ENCODE results near the gene ADGRB2. TPM values are rescaled to one million over a fixed set of nuclear protein-coding genes. Genes with fewer than 3 reads are reported as not detected.
"Not testable (repeated sequence)": the region's sequence is repeated elsewhere in the genome, so short reads cannot be mapped to it uniquely, and the experiment has no call there.

Gene ADGRB2
- total RNA-seq, 1 donor = 5.8 TPM

DNA sequence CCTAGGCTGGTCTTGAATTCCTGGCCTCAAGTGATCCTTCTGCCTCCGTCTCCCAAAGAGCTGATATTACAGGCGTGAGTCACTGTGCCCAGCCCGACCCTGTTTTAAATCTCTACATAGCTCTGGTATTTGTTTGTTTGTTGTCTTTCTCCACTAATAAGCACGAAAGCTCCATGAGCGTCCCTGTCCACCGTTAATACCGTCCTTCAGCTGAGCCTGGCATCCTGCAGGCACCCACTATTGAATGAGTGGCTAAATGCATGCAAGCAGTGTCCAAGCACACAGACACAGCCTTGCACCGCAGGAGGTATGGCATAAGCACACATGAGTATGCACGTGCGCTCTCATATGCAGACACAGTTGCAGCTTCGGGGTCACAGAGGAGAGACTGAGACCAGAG is 55.8 kb downstream of the ADGRB2 start:
- DNase-seq (ENCODE audit: insufficient read length, low spot score, missing footprints) = peak; percentile 21
- H3K4me1 ChIP-seq (ENCODE audit: insufficient read depth, low read length) = peaks cover 68% of the 10 kb centered on the region

DNA sequence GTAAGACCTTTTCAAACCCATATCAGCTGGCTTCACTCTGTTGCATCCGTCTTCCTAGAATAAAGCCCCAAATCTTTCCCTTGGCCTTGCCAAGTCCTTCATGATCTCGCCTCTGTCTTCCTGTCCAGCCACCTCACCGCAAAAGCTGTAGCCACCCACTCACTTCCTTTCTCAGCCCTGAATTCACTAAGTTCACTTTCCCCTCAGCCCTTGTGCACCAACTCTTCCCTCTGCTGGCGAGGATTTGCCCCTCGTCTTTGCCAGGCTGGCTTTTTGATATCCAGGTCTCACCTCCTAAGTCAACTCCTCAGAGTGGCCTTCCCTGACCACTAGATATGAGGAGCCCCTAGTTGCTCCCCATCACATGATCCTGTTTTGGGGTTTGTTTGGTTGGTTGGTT is 56.4 kb downstream of the ADGRB2 start:
- peaks cover 68% of the 10 kb centered on the region for H3K4me1 ChIP-seq (ENCODE audit: insufficient read depth, low read length)
- peak overlapping the region; percentile 53 for H3K4me2 ChIP-seq (ENCODE audit: insufficient read depth, low read length)
- TF ChIP-seq, protein P1, sequence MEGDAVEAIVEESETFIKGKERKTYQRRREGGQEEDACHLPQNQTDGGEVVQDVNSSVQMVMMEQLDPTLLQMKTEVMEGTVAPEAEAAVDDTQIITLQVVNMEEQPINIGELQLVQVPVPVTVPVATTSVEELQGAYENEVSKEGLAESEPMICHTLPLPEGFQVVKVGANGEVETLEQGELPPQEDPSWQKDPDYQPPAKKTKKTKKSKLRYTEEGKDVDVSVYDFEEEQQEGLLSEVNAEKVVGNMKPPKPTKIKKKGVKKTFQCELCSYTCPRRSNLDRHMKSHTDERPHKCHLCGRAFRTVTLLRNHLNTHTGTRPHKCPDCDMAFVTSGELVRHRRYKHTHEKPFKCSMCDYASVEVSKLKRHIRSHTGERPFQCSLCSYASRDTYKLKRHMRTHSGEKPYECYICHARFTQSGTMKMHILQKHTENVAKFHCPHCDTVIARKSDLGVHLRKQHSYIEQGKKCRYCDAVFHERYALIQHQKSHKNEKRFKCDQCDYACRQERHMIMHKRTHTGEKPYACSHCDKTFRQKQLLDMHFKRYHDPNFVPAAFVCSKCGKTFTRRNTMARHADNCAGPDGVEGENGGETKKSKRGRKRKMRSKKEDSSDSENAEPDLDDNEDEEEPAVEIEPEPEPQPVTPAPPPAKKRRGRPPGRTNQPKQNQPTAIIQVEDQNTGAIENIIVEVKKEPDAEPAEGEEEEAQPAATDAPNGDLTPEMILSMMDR (IDR thresholded peaks at IDR 0.05; ENCODE audit: extremely low read depth, low read depth, low read length) = peak; percentile 60
- no peaks in the 10 kb centered on the region for H3K27me3 ChIP-seq (ENCODE audit: insufficient read depth, low read length)
- H2AFZ ChIP-seq (ENCODE audit: low read length) = no peak overlapping the region
- H3K27ac ChIP-seq (ENCODE audit: low read depth, low read length) = peak overlapping the region; percentile 34
- H3K36me3 ChIP-seq (ENCODE audit: insufficient read depth, low read length) = no peaks in the 10 kb centered on the region
- no peaks in the 10 kb centered on the region for H4K20me1 ChIP-seq (ENCODE audit: insufficient read depth, low read length)
- H3K4me3 ChIP-seq (ENCODE audit: insufficient read depth, low read length) = no peak overlapping the region
- peaks cover 11% of the 10 kb centered on the region for H3K79me2 ChIP-seq (ENCODE audit: insufficient read depth, low read length)
- peak; percentile 93 for DNase-seq (ENCODE audit: insufficient read length, low spot score, missing footprints)
- H3K9me3 ChIP-seq (ENCODE audit: low read depth, low read length) = no peaks in the 10 kb centered on the region

More for the DNA sequence above, 55.8 kb downstream of the ADGRB2 start:
- Histone ChIP-seq H3K4me2 (ENCODE audit: insufficient read depth, low read length) (peak overlapping the region; percentile 53), H3K36me3 (ENCODE audit: insufficient read depth, low read length) (no peaks in the 10 kb centered on the region), H3K27ac (ENCODE audit: low read depth, low read length) (peak overlapping the region; percentile 34), H3K9me3 (ENCODE audit: low read depth, low read length) (no peaks in the 10 kb centered on the region), H3K79me2 (ENCODE audit: insufficient read depth, low read length) (peaks cover 5% of the 10 kb centered on the region), H2AFZ (ENCODE audit: low read length) (no peak overlapping the region), H3K27me3 (ENCODE audit: insufficient read depth, low read length) (no peaks in the 10 kb centered on the region), H4K20me1 (ENCODE audit: insufficient read depth, low read length) (no peaks in the 10 kb centered on the region), H3K4me3 (ENCODE audit: insufficient read depth, low read length) (no peak overlapping the region)
- TF ChIP-seq, protein P1 (IDR thresholded peaks at IDR 0.05; ENCODE audit: extremely low read depth, low read depth, low read length) = no peak

DNA sequence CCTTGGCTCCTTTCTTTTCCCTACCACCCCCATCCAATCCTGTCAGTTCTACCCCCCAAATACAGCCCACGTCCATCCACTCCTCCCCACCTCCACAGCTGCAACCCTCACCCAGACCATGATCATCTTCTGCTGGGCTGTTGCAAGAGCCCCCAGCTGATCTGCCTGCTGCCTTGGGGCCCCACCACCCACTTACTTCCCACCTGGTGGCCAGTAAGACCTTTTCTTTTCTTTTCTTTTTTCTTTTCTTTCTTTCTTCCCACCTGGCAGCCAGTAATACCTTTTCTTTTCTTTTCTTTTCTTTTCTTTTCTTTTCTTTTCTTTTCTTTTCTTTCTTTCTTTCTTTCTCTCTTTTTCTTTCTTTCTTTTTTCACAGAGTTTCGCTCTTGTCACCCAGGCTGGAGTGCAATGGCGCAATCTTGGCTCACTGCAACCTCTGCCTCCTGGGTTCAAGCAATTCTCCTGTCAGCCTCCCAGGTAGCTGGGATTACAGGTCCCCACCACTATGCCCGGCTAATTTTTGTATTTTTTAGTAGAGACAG is 57.0 kb downstream of the ADGRB2 start:
- H3K36me3 ChIP-seq (ENCODE audit: insufficient read depth, low read length); H3K4me3 ChIP-seq (ENCODE audit: insufficient read depth, low read length); H3K9me3 ChIP-seq (ENCODE audit: low read depth, low read length); H4K20me1 ChIP-seq (ENCODE audit: insufficient read depth, low read length); H2AFZ ChIP-seq (ENCODE audit: low read length); DNase-seq (ENCODE audit: insufficient read length, low spot score, missing footprints); H3K27me3 ChIP-seq (ENCODE audit: insufficient read depth, low read length): not testable (repeated sequence)
- Histone ChIP-seq H3K4me1 (ENCODE audit: insufficient read depth, low read length) (peaks cover 68% of the 10 kb centered on the region), H3K79me2 (ENCODE audit: insufficient read depth, low read length) (peaks cover 17% of the 10 kb centered on the region), H3K27ac (ENCODE audit: low read depth, low read length) (peak overlapping the region; percentile 34), H3K4me2 (ENCODE audit: insufficient read depth, low read length) (peak overlapping the region; percentile 53)

DNA sequence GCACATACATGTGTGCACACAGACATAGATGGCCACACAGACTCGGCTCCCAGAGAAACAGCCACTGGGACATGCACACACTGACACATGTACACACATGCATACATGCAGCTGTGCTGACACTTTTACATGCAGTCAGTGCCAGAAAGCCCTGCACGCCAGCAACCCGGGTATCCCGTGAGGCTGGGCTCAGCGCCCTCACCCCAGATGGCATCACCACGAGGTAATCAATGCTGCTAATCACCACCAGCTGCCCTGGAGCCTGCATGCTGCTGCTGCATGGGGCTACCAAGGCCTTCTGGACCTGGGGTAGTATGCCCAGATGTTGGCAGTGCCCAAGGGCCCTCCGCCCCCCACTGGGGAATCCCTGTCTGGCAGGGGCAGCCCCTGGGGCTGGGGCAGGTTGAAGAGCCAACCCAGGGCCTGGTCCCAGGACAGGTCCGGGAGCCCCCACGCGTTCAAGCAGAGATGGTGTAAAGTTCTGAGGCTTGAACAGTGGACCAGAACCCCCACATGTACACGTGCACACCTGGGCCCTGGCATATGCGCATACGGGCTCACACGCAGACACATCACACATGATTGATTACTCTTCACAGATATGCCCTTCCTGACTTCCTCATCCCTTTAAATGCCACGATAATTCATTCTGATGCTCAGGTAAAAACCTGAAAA is 57.6 kb downstream of the ADGRB2 start:
- Histone ChIP-seq H3K79me2 (ENCODE audit: insufficient read depth, low read length) (peaks cover 21% of the 10 kb centered on the region), H3K9me3 (ENCODE audit: low read depth, low read length) (no peaks in the 10 kb centered on the region), H3K4me3 (ENCODE audit: insufficient read depth, low read length) (no peak overlapping the region), H3K4me2 (ENCODE audit: insufficient read depth, low read length) (no peak overlapping the region), H3K4me1 (ENCODE audit: insufficient read depth, low read length) (peaks cover 68% of the 10 kb centered on the region), H4K20me1 (ENCODE audit: insufficient read depth, low read length) (no peaks in the 10 kb centered on the region), H2AFZ (ENCODE audit: low read length) (no peak overlapping the region), H3K27me3 (ENCODE audit: insufficient read depth, low read length) (no peaks in the 10 kb centered on the region), H3K36me3 (ENCODE audit: insufficient read depth, low read length) (peaks cover 3% of the 10 kb centered on the region), H3K27ac (ENCODE audit: low read depth, low read length) (no peak overlapping the region)
- DNase-seq (ENCODE audit: insufficient read length, low spot score, missing footprints) = peak; percentile 66
- TF ChIP-seq, protein P1 (IDR thresholded peaks at IDR 0.05; ENCODE audit: extremely low read depth, low read depth, low read length) = no peak

Data from osteoblast (primary cell).